ENCODE data around the gene RABGGTA.
A peak's percentile ranks its signal among the peaks of the same experiment; 100 is the strongest.

Gene RABGGTA

GRCh38 chr14:24273422-24273998, 2.1 kb upstream of the RABGGTA start:
- Histone ChIP-seq H3K27ac (replicated peaks) (peak overlapping the region; percentile 31), H3K4me3 (replicated peaks; ENCODE audit: insufficient read depth, low read length) (no peak overlapping the region), H3K27me3 (ENCODE audit: insufficient read depth, poor library complexity, severe bottlenecking) (no peaks in the 10 kb centered on the region)
- no peak for TF ChIP-seq POLR2AphosphoS5 (IDR thresholded peaks at IDR 0.05; ENCODE audit: low read depth)
- peak; percentile 28 to 72 for DNase-seq (ENCODE audit: low read depth in 1 of 2, low spot score in 1 of 2)

DNA sequence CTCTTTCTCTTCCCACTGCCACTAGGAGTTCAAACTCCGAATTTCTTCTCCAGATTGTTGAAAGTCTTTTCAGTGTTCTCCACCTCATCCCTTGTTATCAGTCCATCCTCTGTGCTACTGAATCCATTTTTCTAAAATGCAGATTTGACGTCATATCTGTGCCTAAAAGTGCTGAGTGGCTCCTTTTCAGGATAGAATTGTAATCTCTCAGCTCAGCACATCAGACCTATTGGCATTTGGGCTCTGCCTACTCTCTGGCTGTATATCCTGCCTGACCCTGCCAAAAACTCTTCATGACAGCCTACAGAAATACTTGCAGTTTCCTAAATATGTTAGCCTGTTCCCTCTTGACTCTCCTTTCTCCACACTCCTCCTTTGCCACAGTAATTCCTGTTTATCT, 1.1 kb upstream of the RABGGTA start:
- H3K27ac ChIP-seq (replicated peaks), result no peak overlapping the region; the same call in 1 of the 2 replicates
- DNase-seq (ENCODE audit: low read depth in 1 of 2, low spot score in 1 of 2), result no peak
- TF ChIP-seq SPI1 (IDR thresholded peaks at IDR 0.05; ENCODE audit: borderline replicate concordance, low read depth), result no peak
- TF ChIP-seq GABPA (IDR thresholded peaks at IDR 0.05; ENCODE audit: low read depth), result no peak
- TF ChIP-seq, protein P1, sequence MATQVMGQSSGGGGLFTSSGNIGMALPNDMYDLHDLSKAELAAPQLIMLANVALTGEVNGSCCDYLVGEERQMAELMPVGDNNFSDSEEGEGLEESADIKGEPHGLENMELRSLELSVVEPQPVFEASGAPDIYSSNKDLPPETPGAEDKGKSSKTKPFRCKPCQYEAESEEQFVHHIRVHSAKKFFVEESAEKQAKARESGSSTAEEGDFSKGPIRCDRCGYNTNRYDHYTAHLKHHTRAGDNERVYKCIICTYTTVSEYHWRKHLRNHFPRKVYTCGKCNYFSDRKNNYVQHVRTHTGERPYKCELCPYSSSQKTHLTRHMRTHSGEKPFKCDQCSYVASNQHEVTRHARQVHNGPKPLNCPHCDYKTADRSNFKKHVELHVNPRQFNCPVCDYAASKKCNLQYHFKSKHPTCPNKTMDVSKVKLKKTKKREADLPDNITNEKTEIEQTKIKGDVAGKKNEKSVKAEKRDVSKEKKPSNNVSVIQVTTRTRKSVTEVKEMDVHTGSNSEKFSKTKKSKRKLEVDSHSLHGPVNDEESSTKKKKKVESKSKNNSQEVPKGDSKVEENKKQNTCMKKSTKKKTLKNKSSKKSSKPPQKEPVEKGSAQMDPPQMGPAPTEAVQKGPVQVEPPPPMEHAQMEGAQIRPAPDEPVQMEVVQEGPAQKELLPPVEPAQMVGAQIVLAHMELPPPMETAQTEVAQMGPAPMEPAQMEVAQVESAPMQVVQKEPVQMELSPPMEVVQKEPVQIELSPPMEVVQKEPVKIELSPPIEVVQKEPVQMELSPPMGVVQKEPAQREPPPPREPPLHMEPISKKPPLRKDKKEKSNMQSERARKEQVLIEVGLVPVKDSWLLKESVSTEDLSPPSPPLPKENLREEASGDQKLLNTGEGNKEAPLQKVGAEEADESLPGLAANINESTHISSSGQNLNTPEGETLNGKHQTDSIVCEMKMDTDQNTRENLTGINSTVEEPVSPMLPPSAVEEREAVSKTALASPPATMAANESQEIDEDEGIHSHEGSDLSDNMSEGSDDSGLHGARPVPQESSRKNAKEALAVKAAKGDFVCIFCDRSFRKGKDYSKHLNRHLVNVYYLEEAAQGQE (IDR thresholded peaks at IDR 0.05; ENCODE audit: insufficient replicate concordance, low read depth), result no peak
- TF ChIP-seq POLR2AphosphoS5 (IDR thresholded peaks at IDR 0.05; ENCODE audit: low read depth), result no peak
- TF ChIP-seq CTCF (IDR thresholded peaks at IDR 0.05; ENCODE audit: insufficient read depth, low read length), result no peak
- no peaks in the 10 kb centered on the region for H3K27me3 ChIP-seq (ENCODE audit: insufficient read depth, poor library complexity, severe bottlenecking)
- no peak overlapping the region for H3K4me3 ChIP-seq (replicated peaks; ENCODE audit: insufficient read depth, low read length)

GRCh38 chr14:24271834-24272263, 452 bp upstream of the RABGGTA start:
- Histone ChIP-seq H3K27me3 (ENCODE audit: insufficient read depth, poor library complexity, severe bottlenecking) (no peaks in the 10 kb centered on the region), H3K4me3 (replicated peaks; ENCODE audit: insufficient read depth, low read length) (peak overlapping the region; percentile 71), H3K27ac (replicated peaks) (peak overlapping the region; percentile 97)
- DNase-seq (ENCODE audit: low read depth in 1 of 2, low spot score in 1 of 2), result no peak
- TF ChIP-seq, protein P1 (IDR thresholded peaks at IDR 0.05; ENCODE audit: insufficient replicate concordance, low read depth), result no peak
- TF ChIP-seq CTCF (IDR thresholded peaks at IDR 0.05; ENCODE audit: insufficient read depth, low read length) (no peak), POLR2AphosphoS5 (IDR thresholded peaks at IDR 0.05; ENCODE audit: low read depth) (no peak), SPI1 (IDR thresholded peaks at IDR 0.05; ENCODE audit: borderline replicate concordance, low read depth) (no peak), GABPA (IDR thresholded peaks at IDR 0.05; ENCODE audit: low read depth) (no peak)

GRCh38 chr14:24270537-24271133, 762 bp downstream of the RABGGTA start:
- TF ChIP-seq GABPA (IDR thresholded peaks at IDR 0.05; ENCODE audit: low read depth) (no peak), CTCF (IDR thresholded peaks at IDR 0.05; ENCODE audit: insufficient read depth, low read length) (no peak), SPI1 (IDR thresholded peaks at IDR 0.05; ENCODE audit: borderline replicate concordance, low read depth) (no peak)
- peak overlapping the region; percentile 97 for H3K27ac ChIP-seq (replicated peaks)
- H3K4me3 ChIP-seq (replicated peaks; ENCODE audit: insufficient read depth, low read length), result peak overlapping the region; percentile 71
- DNase-seq (ENCODE audit: low read depth in 1 of 2, low spot score in 1 of 2), result no peak
- no peaks in the 10 kb centered on the region for H3K27me3 ChIP-seq (ENCODE audit: insufficient read depth, poor library complexity, severe bottlenecking)
